CD4-positive, alpha-beta T cell treated with Interleukin-6 at 100 ng/mL for 8 hours (primary cell): ENCODE data around the gene MMP15.
"Not testable (repeated sequence)": the region's sequence is repeated elsewhere in the genome, so short reads cannot be mapped to it uniquely, and the experiment has no call there.

Experiments
- DNase-seq: peaks from one replicate; pipeline ENCODE4 v3.0.0-alpha.2; 2020; ENCODE audit warnings: mixed read lengths, low spot score

Gene MMP15

GRCh38 chr16:58049232-58050185 is 24.0 kb downstream of the MMP15 start:
- DNase-seq: no peak

GRCh38 chr16:58051296-58051695 is 25.7 kb downstream of the MMP15 start:
- DNase-seq: no peak

GRCh38 chr16:58051821-58052603 is 26.5 kb downstream of the MMP15 start:
- DNase-seq: no peak

- no peak for DNase-seq
These were observed 28.1 kb downstream of the MMP15 start for GRCh38 chr16:58053682-58054005.

GRCh38 chr16:58054289-58054688 is 28.7 kb downstream of the MMP15 start:
- DNase-seq: no peak

- DNase-seq: no peak
These were observed 31.0 kb downstream of the MMP15 start for GRCh38 chr16:58056580-58056979.

- no peak for DNase-seq
These were observed 31.6 kb downstream of the MMP15 start for GRCh38 chr16:58057121-58057520.

- no peak for DNase-seq
These were observed 32.2 kb downstream of the MMP15 start for GRCh38 chr16:58057784-58058183.

- no peak for DNase-seq
These were observed 37.3 kb downstream of the MMP15 start for GRCh38 chr16:58062821-58063220.

- no peak for DNase-seq
These were observed 38.0 kb downstream of the MMP15 start for GRCh38 chr16:58063377-58064076.

GRCh38 chr16:58070585-58070984 is 45.0 kb downstream of the MMP15 start:
- DNase-seq: no peak

GRCh38 chr16:58072134-58072533 is 46.6 kb downstream of the MMP15 start:
- DNase-seq: not testable (repeated sequence)

GRCh38 chr16:58073086-58073485 is 47.5 kb downstream of the MMP15 start:
- DNase-seq: not testable (repeated sequence)

- DNase-seq: no peak
These were observed 49.1 kb downstream of the MMP15 start for GRCh38 chr16:58074657-58075056.

GRCh38 chr16:58076514-58076913 is 51.0 kb downstream of the MMP15 start:
- no peak for DNase-seq

GRCh38 chr16:58077796-58078195 is 52.2 kb downstream of the MMP15 start:
- no peak for DNase-seq

GRCh38 chr16:58080657-58081056 is 55.1 kb downstream of the MMP15 start:
- DNase-seq: not testable (repeated sequence)

- DNase-seq: no peak
These were observed 56.8 kb downstream of the MMP15 start for GRCh38 chr16:58082381-58082780.

- DNase-seq: no peak
These were observed 59.1 kb downstream of the MMP15 start for GRCh38 chr16:58084635-58085034.

GRCh38 chr16:58085171-58085570 is 59.6 kb downstream of the MMP15 start:
- no peak for DNase-seq

- DNase-seq: no peak
These were observed 60.2 kb downstream of the MMP15 start for GRCh38 chr16:58085584-58086251.
